PFSK-1 (cell line): Measurements from ENCODE around the gene CRIP2.

Experiments used
- POLR2AphosphoS5 ChIP-seq: IDR thresholded peaks from 2 replicates; pipeline ENCODE4 v1.6.1; 2012; ENCODE audit warnings: low read depth, mild to moderate bottlenecking, control low read depth, low read length, moderate library complexity
- TF ChIP-seq, protein P1 (sequence below), 2 experiments: IDR thresholded peaks; 2 replicates each; pipeline versions ENCODE4 v1.6.1 to v1.8.0; 2011 to 2012; ENCODE audit warnings: low read depth in 2 of 2, low read length in 2 of 2, control low read depth in 1 of 2, inconsistent platforms in 1 of 2, mild to moderate bottlenecking in 1 of 2, moderate library complexity in 1 of 2; ENCODE audit not compliant: insufficient read depth in 1 of 2

DNA sequence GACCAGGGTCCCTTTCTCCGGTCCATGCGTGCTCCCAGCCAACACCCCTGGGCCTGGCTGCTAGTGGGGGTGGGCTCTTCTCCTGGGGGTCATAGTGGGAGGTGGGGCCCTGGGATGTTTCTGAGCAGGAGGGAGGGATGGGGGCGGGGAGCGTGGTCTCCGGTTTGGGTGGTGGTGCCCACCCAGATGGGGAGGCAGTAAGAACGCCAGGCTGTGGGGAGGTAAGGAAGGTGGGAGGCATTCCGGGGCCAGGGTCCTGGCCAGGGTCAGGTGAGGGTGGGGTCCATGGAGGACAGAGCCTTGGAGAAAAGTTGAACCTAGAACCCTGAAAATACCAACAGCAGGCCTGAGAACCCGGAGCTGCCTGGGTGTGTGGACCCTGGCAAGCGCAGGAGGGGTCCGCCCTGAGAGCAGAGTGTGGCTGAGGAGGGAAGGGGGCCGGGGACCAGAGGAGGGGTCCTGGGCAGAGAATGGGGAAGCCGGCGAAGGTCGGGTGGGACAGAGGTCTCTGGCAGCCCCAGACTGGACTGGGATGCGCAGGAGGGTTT lies 5.7 kb downstream of the CRIP2 start:
- TF ChIP-seq POLR2AphosphoS5, result no peak
- TF ChIP-seq, protein P1, sequence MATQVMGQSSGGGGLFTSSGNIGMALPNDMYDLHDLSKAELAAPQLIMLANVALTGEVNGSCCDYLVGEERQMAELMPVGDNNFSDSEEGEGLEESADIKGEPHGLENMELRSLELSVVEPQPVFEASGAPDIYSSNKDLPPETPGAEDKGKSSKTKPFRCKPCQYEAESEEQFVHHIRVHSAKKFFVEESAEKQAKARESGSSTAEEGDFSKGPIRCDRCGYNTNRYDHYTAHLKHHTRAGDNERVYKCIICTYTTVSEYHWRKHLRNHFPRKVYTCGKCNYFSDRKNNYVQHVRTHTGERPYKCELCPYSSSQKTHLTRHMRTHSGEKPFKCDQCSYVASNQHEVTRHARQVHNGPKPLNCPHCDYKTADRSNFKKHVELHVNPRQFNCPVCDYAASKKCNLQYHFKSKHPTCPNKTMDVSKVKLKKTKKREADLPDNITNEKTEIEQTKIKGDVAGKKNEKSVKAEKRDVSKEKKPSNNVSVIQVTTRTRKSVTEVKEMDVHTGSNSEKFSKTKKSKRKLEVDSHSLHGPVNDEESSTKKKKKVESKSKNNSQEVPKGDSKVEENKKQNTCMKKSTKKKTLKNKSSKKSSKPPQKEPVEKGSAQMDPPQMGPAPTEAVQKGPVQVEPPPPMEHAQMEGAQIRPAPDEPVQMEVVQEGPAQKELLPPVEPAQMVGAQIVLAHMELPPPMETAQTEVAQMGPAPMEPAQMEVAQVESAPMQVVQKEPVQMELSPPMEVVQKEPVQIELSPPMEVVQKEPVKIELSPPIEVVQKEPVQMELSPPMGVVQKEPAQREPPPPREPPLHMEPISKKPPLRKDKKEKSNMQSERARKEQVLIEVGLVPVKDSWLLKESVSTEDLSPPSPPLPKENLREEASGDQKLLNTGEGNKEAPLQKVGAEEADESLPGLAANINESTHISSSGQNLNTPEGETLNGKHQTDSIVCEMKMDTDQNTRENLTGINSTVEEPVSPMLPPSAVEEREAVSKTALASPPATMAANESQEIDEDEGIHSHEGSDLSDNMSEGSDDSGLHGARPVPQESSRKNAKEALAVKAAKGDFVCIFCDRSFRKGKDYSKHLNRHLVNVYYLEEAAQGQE (IDR thresholded peaks at IDR 0.05; ENCODE audit: insufficient read depth in 1 of 2, low read depth in 2 of 2, low read length in 2 of 2), result no peak
